Activated effector memory CD4-positive, alpha-beta T cell treated with Interleukin-2 at 50 U/mL for 16 hours (primary cell): ENCODE data around the gene MAFF.
"Not testable (repeated sequence)": the region's sequence is repeated elsewhere in the genome, so short reads cannot be mapped to it uniquely, and the experiment has no call there.

Experiments
- DNase-seq: peaks from one replicate; pipeline ENCODE4 v3.0.0-alpha.2; 2020

MAFF gene

DNA sequence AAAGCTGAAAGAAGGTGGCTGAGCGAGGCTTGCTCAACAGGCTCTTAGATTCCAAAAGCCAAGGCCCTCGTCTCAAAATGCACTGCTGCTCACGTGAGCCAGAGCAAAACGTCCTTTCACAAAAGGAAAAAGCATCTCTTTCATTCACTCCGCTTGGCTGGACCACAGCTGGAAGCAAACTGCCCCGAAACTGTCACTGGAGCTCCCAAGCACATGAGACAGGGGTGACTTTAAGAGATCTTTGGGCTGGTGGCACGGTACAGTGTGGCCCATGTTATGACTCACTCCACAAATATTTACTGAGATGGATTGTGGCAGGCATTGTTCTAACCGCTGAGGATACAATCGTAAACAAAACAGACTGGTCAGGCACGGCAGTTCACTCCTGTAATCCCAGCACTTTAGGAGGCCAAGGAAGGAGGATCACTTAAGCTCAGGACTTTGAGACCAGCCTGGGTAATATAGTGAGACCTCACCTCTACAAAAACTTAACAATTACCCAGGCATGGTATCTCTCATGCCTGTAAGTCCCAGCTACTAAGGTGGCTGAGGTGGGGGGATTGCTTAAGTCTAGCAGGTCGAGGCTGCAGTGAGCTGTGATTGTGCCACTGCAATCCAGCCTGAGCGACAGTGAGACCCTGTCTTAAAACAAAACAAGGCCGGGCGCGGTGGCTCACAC is 23.7 kb upstream of the MAFF start:
- DNase-seq, result no peak

DNA sequence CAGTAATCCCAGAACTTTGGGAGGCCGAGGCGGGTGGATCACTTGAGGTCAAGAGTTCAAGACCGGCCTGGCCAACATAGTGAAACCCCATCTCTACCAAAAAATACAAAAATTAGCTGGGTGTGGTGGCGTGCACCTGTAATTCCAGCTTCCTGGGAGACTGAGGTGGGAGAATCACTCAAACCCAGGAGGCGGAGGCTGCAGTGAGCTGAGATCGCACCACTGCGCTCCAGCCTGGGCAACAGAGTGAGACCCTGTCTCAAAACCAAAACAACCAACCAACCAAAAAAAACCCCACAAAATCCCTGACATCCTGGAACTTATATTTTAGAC is 23.2 kb upstream of the MAFF start:
- not testable (repeated sequence) for DNase-seq

DNA sequence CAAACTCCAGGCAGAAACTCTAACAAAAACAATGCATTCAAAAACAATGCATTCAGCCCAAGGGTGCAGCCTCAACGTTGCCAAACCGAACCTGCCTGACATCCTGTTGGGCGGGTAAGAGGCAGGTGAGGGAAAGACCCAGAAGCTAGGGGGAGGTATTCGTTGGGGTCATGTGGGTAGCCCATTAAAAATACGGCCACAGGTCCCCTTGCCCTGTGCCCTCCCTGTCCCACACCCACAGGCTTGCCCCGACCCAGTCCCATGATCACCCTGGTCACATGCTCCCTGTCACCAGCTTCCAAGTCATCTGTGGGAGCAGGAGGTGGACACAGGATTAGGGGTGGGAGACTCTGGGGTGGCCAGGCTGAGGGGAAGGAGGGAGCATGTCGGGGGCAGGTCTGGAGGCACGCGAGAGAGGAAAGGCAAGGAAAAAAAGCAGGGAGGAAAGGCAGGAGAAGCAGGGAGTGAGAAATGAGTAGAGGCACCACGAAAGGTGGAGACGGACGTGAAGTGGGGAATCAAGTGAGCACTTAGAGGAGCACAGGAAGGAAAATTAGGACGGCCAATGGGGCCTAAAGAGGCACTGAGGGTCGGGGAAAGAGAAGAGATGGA is 20.8 kb upstream of the MAFF start:
- peak; percentile 28 for DNase-seq

DNA sequence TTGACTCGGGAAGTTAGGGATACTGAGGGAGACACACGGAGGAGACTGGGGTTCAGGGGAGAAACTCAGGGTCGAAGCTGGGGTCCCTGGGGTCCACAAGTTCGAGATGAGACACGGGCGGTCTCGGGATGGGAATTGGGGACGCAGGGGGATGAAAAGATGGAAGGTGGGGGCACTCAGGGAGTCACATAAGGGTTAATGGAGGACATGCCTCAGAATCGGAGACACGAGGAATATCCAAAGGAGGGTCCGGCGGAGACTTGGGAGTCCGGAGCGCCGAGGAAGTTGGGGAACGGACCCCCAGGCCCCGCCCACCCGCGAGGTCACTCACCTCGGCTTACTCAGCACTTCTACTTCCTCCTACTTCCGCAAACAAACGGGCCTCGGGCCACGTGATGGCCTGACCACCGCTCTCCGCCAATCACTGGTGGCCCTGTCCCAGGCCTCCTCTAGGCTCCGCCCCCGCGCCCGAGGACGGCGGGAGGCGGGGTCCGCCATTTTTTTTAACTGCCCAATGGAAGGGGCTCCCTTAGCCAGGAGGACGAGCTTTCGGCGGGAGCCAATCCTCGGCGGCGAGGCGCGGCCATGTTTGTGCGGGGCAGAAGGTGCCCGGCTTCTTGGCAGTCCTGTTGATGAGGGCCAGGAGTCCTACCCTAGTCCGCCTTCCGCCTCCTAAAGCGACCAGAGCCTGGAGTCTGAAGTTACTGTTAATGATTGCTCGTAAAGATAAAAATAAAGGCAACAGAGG is 20.2 kb upstream of the MAFF start, which contains the start of gene PLA2G6:
Gene PLA2G6, minus strand, starts transcription at position 378 of the 748 bp plus-strand sequence. CDS start 12,404 bp downstream, outside the sequence.
- DNase-seq, result peak; percentile 97

DNA sequence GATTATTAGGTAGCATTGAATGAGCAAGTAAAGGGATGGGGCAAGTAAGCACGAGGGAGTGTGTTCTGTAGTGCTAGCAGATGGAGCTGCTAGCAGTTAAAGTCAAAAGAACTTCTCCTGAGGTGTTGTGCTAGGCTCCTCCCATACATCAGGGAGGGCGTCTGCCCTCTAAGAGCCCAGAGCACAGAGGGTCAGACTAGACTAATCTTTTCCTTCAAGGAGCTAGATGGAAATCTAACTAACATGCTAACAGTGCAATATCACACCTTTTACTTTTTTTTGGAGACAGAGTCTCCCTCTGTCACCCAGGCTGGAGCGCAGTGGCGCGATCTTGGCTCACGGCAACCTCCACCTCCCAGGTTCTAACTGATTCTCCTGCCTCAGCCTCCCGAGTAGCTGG is 17.0 kb upstream of the MAFF start:
- no peak for DNase-seq

DNA sequence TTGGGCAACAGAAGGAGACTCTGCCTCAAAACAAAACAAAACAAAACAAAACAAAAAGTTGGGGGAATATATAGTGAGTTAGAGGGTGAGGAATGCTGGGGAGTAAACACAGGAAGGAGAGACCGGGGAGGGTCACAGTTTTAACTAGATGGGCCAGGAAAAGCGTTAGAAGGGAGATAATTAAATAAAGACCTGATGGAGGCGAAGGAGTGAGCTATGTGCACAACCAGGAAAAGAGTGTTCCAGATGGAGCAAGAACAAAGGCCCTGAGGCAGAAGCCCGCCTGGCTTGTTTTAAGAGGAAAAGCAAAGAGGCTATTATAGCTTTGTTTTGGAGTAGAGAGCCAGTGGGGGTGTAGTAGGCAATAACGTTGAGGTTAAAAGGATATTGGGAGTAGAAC is 15.4 kb upstream of the MAFF start:
- DNase-seq, result no peak

DNA sequence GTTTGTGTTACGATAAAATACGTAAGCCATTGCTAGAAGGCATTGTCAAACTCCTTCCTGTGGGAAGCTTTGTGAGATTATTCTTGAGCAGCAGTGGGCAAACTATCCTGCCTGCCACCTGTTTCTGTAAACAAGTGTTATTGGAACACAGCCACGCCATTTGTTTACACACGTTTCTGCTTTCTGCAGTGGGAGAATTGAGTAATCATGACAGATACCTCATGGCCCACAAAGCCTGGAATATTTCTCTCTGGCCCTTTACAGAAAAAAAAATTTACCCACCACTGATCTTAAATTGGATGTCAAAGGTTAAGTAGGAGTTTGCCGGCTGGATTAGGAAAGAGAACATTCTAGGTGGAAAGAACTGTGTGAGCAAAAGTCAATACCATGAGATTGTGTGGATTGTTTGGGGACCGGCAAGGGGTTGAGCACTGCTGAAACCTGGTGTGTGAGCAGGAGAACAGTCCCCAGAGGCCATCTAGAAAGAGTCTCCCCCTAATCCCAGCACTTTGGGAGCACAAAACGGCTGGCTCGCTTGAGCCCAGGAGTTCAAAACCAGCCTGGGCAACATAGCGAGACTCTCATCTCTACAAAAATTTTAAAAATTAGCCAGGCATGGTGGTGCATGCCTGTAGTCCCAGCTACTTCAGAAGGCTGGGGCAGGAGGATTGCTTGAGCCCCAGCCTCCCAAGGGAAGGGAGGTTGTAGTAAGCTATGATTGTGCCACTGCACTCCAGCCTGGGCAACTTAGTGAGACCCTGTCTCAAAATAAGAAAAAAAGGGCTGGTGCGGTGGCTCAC is 14.2 kb upstream of the MAFF start:
- no peak for DNase-seq

DNA sequence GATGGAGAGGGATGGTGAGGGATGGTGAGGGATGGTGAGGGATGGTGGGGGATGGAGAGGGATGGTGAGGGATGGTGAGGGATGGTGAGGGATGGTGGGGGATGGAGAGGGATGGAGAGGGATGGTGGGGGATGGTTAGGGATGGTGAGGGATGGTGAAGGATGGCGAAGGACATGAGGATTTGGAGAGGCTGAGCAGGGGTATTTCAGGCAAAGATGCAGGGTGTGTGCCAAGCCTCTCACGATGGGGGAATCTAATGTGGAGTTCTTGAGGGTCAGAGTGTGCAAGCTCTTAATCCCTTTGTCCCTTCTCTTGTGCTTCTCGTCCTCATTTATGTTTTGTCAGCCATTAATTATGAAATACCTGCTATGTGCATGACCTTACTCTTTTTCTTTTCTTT is 12.7 kb upstream of the MAFF start:
- DNase-seq, result no peak

DNA sequence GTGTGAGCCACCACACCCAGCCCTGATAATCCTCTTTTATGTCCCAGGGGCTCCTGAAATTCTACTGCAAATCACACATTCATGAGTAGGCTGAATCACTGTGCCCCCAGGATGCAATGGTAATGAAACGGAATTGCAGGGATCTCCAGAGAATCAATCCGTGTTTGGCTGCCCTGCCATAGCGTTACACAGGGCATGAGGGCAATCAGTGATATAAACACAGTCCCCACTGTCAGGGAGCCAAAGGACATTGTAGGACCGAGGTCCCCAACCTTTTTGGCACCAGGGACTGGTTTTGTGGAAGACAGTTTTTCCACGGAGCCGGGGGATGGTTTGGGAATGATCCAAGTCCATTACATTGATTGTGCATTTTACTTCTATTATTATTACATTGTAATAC is 11.2 kb upstream of the MAFF start:
- no peak for DNase-seq

DNA sequence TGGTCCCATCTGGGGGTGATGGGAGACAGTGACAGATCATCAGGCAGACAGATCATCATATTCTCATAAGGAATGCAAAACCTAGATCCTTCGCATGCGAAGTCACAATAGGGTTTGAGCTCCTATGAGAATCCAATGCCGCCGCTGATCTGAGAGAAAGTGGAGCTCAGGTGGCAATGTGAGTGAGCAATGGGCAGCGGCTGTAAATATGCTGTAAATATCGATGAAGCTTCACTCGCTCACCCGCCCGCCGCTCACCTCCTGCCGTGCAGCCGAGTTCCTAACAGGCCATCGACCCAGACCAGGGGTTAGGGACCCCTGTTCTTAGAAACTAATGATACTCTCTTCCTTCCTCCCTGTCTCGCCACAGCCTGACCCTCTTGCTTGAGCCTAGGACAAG is 10.7 kb upstream of the MAFF start:
- no peak for DNase-seq

DNA sequence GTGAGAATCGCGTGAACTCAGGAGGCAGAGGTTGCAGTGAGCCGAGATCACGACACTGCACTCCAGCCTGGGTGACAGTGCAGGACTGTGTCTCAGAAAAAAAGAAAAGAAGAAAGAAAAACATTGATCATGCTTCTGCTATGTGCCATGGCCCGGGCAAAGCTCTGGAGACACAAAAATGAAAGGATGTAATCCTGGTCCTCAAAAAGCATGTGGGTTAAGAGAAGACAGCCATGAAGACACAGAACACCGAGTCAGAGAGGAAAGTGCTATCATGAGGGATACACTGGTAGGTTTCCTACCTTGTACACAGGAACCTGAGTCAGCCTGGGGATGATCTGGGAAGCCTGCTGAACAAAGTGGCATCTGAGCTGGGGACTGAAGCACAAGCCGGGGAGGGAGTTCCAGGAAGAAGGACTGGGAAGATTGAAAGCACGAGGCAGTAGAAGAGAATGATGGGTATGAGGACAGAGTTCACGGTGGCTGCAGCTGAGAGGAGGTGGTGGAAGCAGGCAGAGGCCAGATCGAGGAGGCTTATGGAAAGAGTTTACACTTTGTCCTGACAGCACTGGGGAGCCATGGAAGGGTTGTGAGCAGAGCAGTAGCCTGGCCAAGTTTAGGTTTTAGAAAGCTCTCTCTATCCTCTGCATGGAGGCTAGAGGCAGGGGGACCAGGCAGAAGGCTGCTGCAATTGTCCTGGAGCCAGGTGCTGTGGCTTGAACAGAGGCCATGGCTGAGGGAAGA is 9.9 kb upstream of the MAFF start:
- DNase-seq, result no peak

DNA sequence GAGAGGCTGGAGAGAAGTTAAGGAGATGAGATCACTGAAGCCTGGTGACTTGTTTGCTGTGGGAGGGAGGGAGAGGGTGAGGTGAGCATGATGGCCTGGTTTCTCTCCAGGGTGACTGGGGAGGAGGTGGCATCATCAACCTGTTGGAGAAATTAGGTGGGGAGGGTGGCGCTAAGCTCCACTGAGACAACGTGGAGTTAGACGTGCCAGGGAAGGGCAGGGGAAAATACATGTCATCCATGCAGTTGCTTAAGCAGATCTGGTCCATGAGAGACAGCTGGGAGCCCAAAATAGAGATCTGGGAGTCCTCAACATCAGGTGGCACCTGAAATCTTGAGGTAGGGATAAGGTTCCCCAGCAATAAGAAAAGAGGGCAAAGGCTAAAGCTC is 9.3 kb upstream of the MAFF start:
- DNase-seq, result no peak

DNA sequence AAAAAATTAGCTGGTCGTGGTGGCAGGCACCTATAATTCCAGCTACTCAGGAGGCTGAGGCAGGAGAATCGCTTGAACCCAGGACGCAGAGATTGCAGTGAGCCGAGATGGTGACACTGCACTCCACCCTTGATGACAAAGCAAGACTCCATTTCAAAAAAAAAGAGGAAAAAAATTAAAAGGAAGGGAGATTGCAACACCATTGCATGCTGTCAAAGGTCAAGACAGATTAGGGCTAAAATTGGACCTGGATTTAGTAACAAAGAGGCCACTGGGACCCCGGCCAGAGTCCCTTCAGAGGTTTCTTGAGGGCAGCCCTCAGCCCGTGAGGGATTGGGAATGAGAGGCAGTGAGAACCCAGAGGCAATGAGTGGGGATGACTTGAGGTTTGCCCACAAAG is 8.2 kb upstream of the MAFF start:
- no peak for DNase-seq

DNA sequence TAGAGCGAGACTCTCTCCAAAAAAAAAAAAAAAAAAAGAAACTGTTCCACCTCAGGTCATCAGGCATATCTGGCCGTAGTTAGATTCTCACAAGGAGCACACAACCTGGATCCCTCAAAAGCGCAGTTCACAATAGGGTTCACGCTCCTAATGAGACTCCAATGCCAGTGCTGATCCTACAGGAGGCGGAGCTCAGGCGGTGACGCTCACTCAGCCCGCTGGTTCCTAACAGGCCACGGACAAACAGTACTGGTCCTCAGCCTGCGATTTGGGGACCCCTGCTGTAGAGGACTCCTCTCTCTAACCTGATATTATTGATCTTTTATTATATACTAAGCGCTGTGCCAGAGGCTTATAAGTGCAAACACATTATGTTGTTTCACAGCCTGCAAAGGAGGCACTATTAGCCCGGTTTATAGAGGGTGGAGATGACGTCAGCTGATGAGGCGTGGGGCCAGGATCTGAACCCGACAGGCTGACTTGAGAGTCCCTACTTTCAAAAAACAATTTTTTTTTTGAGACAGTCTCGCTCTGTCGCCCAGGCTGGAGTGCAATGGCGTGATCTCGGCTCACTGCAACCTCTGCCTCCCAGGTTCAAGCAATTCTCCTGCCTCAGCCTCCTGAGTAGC is 4.9 kb upstream of the MAFF start:
- no peak for DNase-seq

DNA sequence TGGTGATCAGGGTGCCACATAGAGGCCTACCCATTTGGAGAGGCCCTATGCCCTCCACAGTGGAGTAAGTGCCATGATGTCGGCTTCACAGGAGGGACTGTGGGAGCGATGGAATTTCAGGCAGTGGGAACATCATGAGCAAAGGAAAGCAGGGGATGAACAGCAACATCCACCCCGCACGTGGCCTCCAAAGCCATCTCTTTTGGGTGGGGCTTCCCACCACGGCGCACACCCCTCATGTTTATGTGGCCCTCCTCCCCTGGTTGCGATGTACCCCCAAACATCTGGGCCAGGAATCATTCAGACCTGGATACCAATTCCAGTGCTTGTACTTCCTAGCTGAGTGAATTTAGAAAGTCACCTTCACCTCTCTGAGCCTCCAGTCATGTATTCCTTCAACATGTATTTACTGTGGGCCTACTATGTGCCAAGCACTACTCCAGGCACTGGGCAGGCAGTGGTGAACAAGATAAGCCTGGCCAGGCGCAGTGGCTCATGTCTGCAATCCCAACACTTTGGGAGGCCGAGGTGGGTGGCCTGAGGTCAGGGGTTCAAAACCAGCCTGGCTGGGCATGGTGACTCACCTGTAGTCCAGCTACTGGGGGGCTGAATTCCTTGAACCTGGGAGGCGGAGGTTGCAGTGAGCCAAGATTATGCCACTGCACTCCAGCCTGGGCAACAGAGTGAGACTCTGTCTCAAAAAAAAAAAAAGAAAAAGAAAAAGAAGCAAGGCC is 1.8 kb upstream of the MAFF start:
- no peak for DNase-seq

DNA sequence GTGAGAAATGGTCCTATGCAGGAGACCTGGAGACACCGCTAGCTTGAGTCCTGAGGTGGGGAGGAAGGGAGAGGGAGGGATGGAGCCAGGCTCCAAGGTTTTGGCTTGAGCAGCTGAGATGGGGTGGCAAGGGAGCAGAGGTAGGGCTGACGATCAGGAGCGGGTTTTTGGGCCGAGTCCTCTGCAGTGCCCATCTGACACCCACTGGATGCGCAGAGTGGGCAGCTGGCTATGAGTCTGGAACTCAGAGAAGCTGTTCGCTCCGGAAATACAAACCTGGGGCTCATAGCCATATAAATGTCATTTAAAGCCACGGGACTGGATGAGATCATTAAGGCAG is 453 bp upstream of the MAFF start:
- no peak for DNase-seq

DNA sequence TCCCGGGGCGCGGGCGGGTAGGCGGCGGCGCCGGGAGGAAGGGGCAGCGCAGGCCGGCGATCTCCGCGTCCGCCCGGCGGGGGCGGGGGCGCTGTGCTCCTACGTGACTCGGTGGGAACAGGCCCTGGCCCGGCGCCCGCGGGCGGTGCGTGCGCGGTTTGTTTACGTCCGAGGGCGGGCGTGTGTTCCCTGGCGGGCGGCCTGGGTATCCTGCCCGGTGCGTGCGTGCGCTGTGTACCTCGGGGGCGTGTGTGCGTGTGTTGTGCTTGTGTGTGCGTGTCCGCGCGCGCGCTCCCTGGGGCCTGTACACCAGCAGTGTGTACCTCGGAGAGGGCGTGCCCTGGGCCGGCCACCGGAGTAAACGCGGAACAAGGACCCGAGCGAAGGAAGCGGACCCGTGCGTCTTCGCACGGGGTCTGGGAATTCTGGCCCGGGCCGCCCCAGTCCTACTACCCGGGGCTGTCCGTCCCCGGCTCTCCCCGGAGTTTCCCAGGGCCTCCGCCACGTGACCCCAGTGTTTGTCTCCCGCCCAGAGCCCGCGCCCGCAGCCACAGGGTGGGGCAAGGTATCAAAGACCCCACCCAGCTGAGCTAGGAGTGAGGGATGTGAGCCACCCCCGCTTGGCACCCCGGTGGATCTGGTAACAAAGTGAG is 769 bp downstream of the MAFF start:
- DNase-seq, result peak; percentile 47

DNA sequence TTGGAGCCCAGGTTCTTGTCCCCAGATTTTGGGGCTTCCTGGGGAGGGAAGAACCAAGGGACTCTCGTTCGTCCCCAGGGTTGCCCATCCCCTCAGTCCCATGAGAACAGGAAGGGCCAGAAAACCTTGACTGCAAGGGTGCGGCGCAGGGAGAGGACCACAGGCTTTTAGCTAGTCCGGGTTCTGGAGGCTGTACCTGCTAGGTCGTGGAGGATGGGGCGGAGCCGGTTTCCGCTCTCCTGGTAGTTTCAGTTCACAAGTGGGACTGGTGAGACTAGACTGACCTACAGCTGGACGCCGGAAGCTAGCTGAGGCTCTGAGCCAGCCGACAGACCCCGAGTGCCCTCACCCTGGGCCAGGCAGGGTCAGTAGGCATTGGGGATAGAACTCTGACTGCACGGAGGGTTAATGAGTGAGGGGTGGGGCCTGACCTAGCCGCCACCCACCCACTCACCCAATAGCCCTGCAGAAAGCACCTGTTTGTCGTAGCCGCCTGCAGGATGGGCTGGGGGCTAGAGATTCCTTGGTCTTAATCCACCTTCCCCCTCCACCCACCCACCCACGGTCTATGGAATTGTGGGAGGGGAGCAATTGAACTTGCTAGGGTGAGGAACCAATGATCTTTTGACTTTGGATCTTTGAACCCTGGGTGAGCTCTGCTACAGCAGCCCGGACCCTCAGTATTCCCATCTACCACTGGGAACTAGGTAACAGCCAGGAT is 1.5 kb downstream of the MAFF start:
- peak; percentile 33 for DNase-seq

DNA sequence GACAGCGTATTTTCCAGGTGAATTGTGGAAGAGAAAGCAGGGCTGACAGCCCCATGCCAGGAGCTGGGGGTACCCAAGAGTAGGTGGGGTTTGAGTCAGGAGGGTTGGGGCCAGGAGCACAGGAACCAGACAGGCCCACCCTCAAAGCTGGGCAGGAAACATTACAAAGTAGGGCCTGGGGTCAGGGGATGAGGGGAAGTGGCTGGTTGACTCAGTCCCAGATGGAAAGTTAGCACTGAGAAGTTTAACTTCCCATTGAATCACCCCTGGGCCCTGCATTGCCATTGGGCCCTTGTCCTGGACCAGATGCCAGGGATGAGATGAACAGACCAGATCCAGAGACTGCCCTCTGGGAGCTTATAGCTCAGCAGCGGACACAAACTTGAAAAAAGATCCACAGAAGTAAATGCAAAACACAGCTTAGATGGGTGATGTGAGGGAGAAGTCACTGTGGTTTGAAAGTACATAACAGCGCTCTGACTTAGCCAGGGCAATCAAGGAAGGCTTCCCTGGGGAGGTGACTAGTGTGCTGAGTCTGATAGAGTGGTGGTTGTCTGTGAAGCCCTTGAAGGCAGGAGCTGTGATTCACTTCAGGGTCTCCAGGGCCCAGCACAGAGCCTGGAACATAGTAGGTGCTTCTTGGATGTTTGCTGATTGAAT is 2.2 kb downstream of the MAFF start:
- DNase-seq, result no peak

DNA sequence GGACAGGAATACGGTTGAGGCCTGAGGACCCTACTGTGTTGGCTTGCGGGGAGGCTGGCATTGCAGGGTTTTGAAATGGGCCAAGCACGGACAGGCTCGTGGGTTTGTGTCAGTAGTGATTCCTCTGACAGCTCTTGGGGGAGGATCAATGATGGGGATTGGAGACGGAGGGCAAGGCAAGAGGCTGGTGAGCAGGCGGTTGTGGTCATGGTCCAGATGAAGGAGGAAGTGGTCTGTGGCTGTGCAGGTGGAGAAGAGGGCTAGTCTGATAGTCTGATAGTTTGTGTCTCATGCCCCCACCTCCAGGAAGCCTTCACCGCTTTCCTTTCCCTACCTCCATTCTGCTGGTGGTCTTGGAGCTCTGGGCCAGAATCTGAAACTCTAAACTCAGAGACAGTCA is 3.0 kb downstream of the MAFF start:
- no peak for DNase-seq
